OCI-M1 (cell line): Measurements from ENCODE around the gene CACNA1C.

Experiments used
- DNase-seq: peaks from one replicate; lab custom pipeline; 2025; lab: John Stamatoyannopoulos, UW

CACNA1C gene

DNA sequence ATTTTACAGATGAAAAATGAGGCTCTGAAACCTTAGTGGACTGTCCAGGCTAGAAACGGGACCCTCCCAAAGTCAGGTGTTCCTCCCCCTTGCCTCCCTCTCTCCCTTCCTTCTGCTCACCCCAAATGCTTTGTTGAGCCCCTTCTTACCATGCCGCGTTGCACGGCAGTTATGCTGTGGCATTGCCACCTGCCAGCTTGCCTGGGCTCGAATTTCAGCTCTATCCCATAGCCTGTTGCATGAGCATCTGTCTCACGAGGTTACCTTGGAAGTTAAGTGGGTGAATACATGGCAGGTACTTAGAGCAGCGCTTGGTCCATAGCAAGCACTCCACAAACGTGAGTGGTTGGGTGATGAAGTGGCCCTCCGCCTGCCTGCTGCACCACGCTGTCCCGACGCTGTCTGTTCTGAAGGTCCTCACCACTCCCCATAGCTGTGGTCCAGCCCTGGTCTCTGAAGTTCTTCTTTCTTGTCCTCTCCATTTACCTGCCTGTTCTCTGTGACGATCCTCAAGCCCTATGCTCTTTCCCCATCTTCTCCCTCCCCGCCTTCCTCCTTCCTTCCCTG, 269.9 kb downstream of the CACNA1C start:
- DNase-seq = no peak

DNA sequence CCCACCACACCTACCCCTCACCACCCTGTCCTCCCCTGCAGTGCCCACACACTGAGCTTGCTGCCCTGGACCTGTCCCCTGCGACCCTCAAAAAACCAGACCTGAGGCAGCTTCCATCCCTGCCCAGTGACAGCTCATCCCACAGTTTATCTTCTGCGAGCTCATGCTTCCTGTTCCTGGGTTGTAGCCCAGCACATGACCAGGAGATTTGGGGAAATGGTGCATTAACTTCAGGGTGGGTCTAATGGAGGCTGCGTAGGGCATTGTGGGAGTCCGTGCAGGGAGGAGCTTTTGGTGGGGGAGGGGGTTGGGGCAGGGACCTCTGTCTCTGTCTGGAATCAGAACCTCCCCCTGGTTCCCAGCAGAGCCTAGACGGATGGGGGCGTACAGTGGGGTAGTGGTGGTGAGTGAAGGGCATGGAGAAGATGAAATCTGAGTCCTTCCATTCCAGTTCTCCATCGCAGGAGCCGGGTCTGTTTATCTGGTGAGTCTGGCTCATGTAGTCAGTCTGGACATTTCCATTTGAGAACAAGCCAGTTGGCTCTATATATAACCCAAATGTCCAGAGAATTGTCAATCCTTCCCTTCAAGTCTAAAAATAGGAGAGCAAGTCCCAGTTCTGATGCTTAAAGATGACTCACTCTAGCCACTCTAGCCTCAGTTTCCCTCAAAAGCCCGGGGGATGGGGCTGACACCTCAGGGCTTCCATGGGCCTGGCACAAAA, 270.9 kb downstream of the CACNA1C start:
- DNase-seq = no peak

DNA sequence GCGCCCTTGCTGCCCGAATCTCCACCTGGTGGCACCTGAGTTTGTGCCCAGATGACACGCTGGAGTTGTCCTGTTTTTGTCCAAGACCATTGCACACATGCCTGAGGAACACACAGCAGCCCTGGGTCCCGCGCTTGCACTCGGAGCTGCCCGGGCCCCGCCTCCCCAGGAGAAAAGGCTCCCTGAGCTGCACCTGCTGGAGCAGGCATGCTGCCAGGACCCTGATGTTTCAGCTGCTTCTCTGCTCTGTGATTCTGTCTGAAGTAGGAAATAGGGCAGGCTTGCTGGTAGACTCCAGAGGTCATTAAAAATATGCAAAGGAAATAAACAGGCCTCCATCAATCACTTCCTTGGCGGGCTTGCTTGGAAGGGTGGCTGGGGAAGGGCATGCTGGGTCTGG, 271.6 kb downstream of the CACNA1C start:
- DNase-seq = no peak

DNA sequence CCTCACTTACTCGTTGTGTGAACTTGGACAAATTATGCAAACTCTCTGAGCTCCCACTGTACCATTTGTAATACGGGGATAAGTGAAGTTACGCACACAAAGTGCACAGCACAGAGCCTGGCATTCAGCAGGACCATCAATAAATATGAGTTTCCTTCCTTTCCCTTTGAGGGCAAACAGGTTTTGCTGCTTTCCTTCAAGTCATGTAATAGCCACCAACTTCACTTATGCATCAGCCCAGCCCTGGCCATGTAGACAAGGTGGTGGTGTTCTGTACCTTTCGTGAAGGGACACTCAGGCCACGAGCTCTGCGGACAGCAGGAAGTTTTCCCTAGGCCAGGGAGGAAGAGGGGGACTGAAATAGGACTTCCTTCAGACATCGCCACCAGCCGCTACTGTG, 272.7 kb downstream of the CACNA1C start:
- DNase-seq = no peak

DNA sequence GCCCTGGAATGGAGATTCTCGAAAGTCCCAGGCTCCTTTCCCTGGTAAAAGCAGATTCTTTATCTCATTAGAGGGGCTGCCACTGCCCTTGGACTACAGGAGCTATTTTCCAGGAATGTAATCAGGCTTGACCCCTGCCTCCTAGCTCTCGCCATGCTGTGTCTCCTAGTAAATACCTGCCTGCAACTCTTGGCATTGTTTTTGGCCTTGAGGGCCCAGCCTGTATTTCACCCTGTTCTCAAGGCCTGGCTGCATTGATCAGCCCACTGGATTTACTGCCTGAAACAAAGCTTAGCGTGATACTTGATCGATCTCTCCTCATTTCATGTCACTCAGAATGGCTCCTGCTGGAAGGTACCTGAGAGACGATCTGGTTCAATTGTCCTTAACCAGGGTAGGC, 273.7 kb downstream of the CACNA1C start:
- no peak for DNase-seq

DNA sequence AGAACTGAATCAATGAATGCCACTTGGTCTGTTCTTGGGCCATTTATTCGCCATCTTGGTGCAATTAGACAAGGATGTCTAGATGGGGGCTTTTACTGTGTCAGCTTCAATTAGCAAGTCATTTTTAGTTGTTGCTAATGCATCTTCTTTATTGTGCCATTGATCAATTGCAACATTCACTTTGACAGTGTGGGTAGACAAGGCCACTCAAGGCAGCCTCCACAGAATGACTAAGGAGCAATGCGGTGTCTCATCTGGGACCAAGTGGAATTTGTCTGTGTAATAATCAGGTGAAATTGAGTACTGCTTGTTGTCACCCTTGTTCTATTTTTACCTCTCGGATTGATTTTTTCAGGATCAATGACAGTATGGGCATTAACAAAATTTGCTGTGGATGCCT, 275.9 kb downstream of the CACNA1C start:
- no peak for DNase-seq

GRCh38 chr12:2329661-2330210, 276.9 kb downstream of the CACNA1C start:
- no peak for DNase-seq

GRCh38 chr12:2332236-2332635, 279.4 kb downstream of the CACNA1C start:
- DNase-seq = no peak

GRCh38 chr12:2332947-2333346, 280.2 kb downstream of the CACNA1C start:
- DNase-seq = no peak

DNA sequence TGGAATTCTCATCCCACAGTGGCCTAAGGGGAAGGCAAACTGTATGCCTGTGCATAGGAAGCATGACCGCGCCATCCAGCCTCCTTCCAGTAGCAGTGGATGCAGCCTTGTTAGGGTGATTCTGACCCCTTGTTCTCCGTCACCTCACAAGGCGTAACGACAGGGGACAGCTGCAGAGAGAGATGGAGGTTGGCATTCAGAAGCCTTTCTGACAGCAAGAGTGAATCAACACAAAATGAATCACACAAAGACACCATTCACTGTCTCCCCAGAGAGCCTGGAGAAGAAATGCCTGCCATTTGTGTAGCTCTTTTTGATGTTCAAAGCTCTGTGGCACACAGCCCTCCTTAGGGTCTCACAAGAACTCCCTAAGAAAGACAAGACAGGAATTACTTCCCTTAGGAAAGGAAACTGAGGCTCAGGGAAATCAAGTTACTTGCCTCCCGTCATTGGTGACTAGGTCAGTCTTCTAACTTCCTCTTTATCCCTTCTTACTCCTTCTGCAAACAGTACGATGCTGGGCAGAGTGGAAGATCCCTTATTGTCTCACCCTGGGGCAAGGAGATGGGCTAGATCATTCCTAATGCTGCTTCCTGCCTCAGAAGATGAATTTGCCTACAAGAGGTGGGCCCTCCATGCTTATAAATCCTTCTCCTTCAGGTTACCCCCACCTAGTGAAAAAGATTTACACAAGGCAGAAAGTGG, 280.9 kb downstream of the CACNA1C start:
- DNase-seq = peak; percentile 9

GRCh38 chr12:2334271-2334670, 281.5 kb downstream of the CACNA1C start:
- DNase-seq = peak; percentile 63

- peak; percentile 78 for DNase-seq
Observed at GRCh38 chr12:2334689-2335088, 281.9 kb downstream of the CACNA1C start.

GRCh38 chr12:2335109-2335508, 282.3 kb downstream of the CACNA1C start:
- DNase-seq = no peak

- no peak for DNase-seq
Observed at GRCh38 chr12:2335513-2335912, 282.7 kb downstream of the CACNA1C start.

DNA sequence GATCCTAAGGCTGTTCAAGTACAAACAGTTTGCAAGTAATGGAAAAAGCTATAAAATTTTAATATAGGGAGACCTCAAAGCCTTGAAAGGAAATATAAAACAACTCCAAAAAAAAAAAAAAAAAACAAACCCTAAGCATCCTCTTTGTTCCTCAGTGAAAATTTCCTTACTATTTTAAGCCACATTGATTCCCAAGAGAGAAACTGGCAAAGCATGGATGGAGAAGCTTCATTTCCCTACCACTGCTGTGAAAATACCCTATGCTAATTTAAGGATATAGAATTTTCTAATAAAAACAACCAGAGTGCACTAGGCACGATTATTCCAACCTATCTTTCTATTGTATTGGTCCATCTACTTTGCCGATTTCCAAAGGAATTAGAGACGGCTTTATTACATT, 283.1 kb downstream of the CACNA1C start:
- DNase-seq = no peak

GRCh38 chr12:2336409-2336829, 283.6 kb downstream of the CACNA1C start:
- DNase-seq = peak; percentile 68

DNA sequence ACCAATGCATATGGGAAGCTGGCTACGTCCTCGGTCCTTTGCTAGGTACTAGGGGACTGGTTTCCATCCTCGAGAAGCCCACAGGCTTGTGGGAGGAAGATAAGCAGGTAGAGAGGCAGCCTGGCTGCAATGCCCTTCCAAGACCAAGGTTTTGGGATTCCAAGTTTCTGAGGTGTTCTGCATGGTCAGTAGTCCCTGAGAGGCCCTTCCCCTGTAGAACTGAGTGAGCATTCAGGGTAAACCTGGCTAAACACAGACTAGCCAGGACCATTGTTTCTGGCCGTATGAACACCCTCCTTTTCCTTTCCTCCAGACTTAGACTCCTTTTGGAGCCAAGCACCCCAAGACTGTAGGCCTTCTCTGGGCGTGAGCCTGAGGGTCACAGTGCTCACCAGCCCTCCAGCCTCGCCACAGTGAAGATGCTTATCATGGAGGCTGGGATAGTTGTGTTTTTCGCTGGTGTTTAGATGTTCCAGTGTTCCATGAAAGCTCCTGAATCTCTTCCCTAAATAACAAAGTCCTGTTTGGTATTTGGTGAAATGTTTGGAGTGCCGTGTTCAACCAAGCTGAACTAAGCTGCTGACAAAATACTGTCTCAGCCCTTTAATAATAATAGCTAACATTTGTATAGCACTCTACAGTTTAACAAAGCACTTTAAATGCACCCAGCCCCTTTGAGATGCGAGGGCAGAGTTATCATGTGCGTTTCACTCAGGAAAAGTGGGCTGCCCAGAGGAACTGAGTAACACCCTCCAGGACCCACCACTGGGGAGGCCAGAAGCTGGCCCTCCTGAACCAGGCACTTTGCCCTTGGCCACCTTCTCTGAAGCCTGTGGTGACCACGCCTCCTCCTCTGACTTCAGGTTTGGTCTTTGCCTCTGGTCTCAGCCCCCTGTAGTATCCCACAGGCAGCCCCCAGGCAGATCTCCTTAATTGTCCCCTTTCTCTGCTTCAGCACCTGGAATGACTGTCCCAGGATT, 284.5 kb downstream of the CACNA1C start:
- DNase-seq = no peak

- DNase-seq = no peak
Observed at GRCh38 chr12:2338381-2338780, 285.6 kb downstream of the CACNA1C start.

GRCh38 chr12:2338991-2339431, 286.2 kb downstream of the CACNA1C start:
- DNase-seq = no peak

GRCh38 chr12:2341051-2341751, 288.4 kb downstream of the CACNA1C start:
- DNase-seq = no peak

DNA sequence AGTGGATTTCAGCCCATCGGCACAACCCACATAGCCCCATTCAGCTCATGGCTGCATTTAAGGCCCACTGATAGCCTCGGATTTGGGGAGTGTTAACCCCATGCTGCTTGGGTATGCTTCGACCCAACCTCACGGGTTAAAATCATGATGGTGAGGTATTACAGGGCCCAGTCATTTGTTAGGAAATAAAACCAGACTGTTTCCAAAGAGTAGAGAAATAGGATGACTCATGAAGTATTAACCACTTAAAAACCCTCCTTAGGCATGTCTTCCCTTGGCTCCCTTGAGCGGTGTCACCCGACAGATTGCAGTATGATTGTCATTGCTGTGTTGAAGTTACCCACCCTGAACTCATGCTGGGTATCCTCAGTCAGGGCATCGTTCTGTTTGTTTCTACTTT, 289.1 kb downstream of the CACNA1C start:
- no peak for DNase-seq
